HG03460 (cell line): ENCODE measurements around the gene SRD5A1.

ENCODE experiments used
- ATAC-seq: cut with Tn5 transposase; IDR thresholded peaks from one replicate; pipeline ENCODE4 v1.9.1; 2021; ENCODE audit not compliant: unreplicated experiment

SRD5A1 gene

GRCh38 chr5:6682239-6682638 lies 49.0 kb downstream of the SRD5A1 start:
- ATAC-seq: no peak

GRCh38 chr5:6683241-6683640 lies 50.0 kb downstream of the SRD5A1 start:
- no peak for ATAC-seq

- no peak for ATAC-seq
These were observed 50.8 kb downstream of the SRD5A1 start for GRCh38 chr5:6684075-6684474.

GRCh38 chr5:6686501-6686900 lies 53.3 kb downstream of the SRD5A1 start:
- ATAC-seq: no peak

- no peak for ATAC-seq
These were observed 53.7 kb downstream of the SRD5A1 start for GRCh38 chr5:6686915-6687409.

GRCh38 chr5:6687505-6687904 lies 54.3 kb downstream of the SRD5A1 start:
- ATAC-seq: no peak

GRCh38 chr5:6692906-6693305 lies 59.7 kb downstream of the SRD5A1 start:
- ATAC-seq: no peak

- ATAC-seq: no peak
These were observed 65.5 kb downstream of the SRD5A1 start for GRCh38 chr5:6698696-6699095.

- no peak for ATAC-seq
These were observed 66.1 kb downstream of the SRD5A1 start for GRCh38 chr5:6699357-6699756.

GRCh38 chr5:6700074-6700684 lies 66.9 kb downstream of the SRD5A1 start:
- ATAC-seq: no peak

GRCh38 chr5:6700685-6701355 lies 67.6 kb downstream of the SRD5A1 start:
- no peak for ATAC-seq

GRCh38 chr5:6701491-6701890 lies 68.3 kb downstream of the SRD5A1 start:
- ATAC-seq: no peak

- no peak for ATAC-seq
These were observed 69.4 kb downstream of the SRD5A1 start for GRCh38 chr5:6702633-6703032.

GRCh38 chr5:6703806-6704205 lies 70.6 kb downstream of the SRD5A1 start:
- ATAC-seq: no peak

- no peak for ATAC-seq
These were observed 71.2 kb downstream of the SRD5A1 start for GRCh38 chr5:6704361-6704851.

- ATAC-seq: peak; percentile 59
These were observed 71.8 kb downstream of the SRD5A1 start for GRCh38 chr5:6705088-6705487.

- no peak for ATAC-seq
These were observed 72.7 kb downstream of the SRD5A1 start for GRCh38 chr5:6705959-6706358.

GRCh38 chr5:6707852-6708251 lies 74.6 kb downstream of the SRD5A1 start:
- ATAC-seq: no peak

GRCh38 chr5:6708814-6709213 lies 75.6 kb downstream of the SRD5A1 start:
- no peak for ATAC-seq

GRCh38 chr5:6710070-6710469 lies 76.8 kb downstream of the SRD5A1 start:
- ATAC-seq: no peak

- no peak for ATAC-seq
These were observed 77.5 kb downstream of the SRD5A1 start for GRCh38 chr5:6710551-6711318.
